Cortex of kidney (tissue), 1 donor: ENCODE data around the gene RAET1G.
"Not testable (repeated sequence)": the region's sequence is repeated elsewhere in the genome, so short reads cannot be mapped to it uniquely, and the experiment has no call there.

Experiments used
- DNase-seq: peaks from one replicate; lab custom pipeline; 2025; lab: John Stamatoyannopoulos, UW

Gene RAET1G

GRCh38 chr6:149913540-149914240 lies 9.2 kb downstream of the RAET1G start:
- DNase-seq: no peak

GRCh38 chr6:149913085-149913484 lies 9.8 kb downstream of the RAET1G start:
- DNase-seq: no peak

GRCh38 chr6:149912680-149913079 lies 10.2 kb downstream of the RAET1G start:
- DNase-seq: not testable (repeated sequence)

- DNase-seq: no peak
Measured at GRCh38 chr6:149910721-149911151, 12.2 kb downstream of the RAET1G start.

GRCh38 chr6:149909701-149910470 lies 13.0 kb downstream of the RAET1G start:
- DNase-seq: no peak

- not testable (repeated sequence) for DNase-seq
Measured at GRCh38 chr6:149908480-149908879, 14.4 kb downstream of the RAET1G start.

GRCh38 chr6:149907317-149907716 lies 15.6 kb downstream of the RAET1G start:
- DNase-seq: no peak

GRCh38 chr6:149906405-149906804 lies 16.5 kb downstream of the RAET1G start:
- DNase-seq: no peak

GRCh38 chr6:149905911-149906371 lies 17.0 kb downstream of the RAET1G start:
- DNase-seq: no peak

- DNase-seq: no peak
Measured at GRCh38 chr6:149905371-149905910, 17.5 kb downstream of the RAET1G start.

GRCh38 chr6:149904661-149905370 lies 18.1 kb downstream of the RAET1G start:
- DNase-seq: no peak

GRCh38 chr6:149903938-149904611 lies 18.8 kb downstream of the RAET1G start:
- no peak for DNase-seq

GRCh38 chr6:149901444-149902140 lies 21.3 kb downstream of the RAET1G start:
- no peak for DNase-seq

- DNase-seq: no peak
Measured at GRCh38 chr6:149900620-149901443, 22.1 kb downstream of the RAET1G start.

- no peak for DNase-seq
Measured at GRCh38 chr6:149899926-149900619, 22.8 kb downstream of the RAET1G start.

- no peak for DNase-seq
Measured at GRCh38 chr6:149899486-149899885, 23.4 kb downstream of the RAET1G start.

- DNase-seq: no peak
Measured at GRCh38 chr6:149898966-149899365, 24.0 kb downstream of the RAET1G start.

GRCh38 chr6:149897855-149898744 lies 24.8 kb downstream of the RAET1G start, which contains the start of gene RAET1E:
TSS of gene RAET1E (minus strand) at chr6:149898113. CDS start at chr6:149890901, 7,212 bp downstream.
- no peak for DNase-seq
